ENCODE measurements around the gene SCAF4.

The SCAF4 gene

GRCh38 chr21:31711745-31712285 lies 20.1 kb downstream of the SCAF4 start:
- DNase-seq: no peak

DNA sequence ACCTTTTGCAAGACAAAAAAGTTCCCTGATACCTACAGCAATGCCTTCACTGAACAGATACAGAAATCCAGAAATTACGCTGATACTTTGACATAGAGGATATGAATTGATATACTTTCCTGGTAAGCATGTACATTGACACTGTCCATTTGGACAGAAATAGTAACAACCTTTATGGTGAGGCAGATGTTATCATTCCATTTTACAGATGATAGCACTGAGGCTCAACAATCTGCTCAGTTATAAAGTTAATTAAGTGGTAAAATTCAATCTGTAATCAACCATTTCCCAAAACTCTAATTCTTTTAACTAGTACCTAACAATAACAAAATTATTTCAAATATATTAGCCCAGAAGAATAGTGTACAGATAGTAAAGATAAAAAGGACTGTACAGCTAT lies 20.6 kb downstream of the SCAF4 start:
- no peak for DNase-seq

DNA sequence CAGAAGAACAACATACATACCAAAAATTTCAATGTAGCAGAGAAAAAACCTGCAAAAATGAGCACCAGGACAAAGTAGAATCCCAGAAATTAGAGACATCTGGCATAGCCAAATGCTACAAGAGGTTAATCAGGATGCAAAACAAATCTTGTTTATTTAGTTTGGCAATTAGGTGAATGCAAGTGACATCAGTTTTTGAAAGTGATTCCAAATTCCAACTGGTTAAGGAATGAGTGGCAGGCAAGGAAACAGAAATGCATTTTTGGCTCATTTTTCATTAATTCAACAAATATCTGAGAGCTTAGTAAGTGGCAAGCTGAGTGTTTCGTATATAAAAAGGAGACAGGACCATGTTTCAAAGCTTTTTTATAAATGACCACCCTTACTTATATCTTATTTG lies 21.3 kb downstream of the SCAF4 start:
- no peak for DNase-seq

- DNase-seq: no peak
These were observed 23.4 kb downstream of the SCAF4 start for GRCh38 chr21:31708541-31708940.

DNA sequence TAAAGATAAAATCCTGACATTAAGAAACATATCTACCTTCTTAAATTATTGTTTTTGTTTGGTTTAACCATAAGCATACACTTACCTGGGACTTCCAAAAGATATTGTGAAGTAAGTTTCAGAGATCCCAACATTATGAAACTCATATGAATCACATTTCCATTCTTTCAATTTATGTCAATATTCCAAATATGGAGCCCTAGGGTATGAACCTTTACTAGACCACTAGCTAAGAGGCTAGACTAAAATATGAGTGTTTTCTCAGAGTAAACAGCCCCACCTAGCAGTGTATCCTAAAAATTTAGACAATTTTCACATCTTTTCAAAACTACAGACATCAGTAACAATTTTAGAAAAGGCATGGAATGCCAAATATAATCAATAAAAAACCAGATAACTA lies 24.4 kb downstream of the SCAF4 start:
- DNase-seq: no peak

- DNase-seq: no peak
These were observed 25.4 kb downstream of the SCAF4 start for GRCh38 chr21:31706562-31706961.

- DNase-seq: no peak
These were observed 31.9 kb downstream of the SCAF4 start for GRCh38 chr21:31700040-31700439.

GRCh38 chr21:31698461-31698860 lies 33.5 kb downstream of the SCAF4 start:
- DNase-seq: no peak

DNA sequence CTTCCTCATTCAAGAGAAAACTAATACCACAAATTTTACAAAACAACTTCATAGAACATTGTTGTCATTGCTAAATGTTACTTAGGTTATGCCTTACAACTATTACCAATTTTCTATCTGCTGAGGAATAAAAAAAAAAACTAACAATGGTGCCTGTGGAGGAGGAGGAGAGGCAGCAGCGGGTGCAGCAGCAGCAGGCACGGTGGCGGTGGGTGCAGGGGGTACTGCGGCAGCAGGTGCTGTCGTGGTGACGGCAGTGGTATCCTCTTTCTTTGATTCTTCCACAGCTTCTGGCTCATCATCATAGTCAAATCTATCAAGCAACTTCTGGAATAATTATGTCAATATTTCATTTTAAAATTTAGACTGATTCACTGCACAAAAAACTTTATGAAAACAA lies 35.5 kb downstream of the SCAF4 start:
- DNase-seq: no peak

- no peak for DNase-seq
These were observed 38.7 kb downstream of the SCAF4 start for GRCh38 chr21:31693222-31693621.

- no peak for DNase-seq
These were observed 43.1 kb downstream of the SCAF4 start for GRCh38 chr21:31688603-31689368.

DNA sequence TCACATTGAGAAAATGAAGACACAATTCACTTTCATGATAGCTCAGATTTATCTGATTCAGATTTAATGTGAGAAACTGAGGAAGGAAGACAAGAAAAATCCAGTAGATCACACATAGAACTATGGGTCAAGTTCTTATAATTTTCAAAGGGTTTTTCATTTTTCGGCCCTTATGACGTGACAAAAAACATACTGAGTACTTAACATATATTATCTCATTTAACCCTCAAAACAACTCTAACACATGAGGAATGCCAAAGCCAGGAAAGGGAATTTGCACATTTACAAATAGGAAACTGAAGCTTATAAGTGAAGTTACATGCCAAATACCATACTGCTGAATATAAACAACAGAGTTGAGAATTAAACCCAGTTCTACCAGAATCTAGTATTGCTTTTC lies 44.8 kb downstream of the SCAF4 start:
- DNase-seq: no peak

DNA sequence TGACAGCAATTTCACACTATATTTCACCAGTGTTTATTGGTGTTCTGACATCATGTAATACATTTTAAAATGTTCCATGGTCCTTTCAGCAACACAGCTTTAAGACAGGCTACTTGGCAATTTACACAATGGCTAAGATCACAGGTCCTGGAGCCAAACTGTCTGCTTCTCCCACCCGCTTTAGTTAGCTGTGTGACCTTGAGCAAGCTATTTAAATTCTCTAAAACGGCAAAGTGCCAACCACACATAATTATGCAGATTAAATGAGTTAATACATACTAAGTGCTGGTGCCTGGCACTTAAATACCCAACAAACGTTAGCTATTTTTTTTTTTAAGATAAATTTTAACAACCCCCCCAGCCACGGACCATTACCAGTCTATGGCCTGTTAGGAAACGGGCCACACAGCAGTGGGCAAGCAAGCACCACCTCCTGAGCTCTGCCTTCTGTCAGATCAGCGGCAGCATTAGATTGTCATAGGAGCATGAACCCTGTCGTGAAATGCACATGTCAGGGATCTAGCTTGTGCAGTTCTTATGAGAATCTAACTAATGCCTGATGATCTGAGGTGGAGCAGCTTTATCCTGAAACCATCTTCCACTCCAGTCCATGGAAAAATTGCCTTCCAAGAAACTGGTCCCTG lies 45.5 kb downstream of the SCAF4 start:
- no peak for DNase-seq

GRCh38 chr21:31684918-31685317 lies 47.0 kb downstream of the SCAF4 start:
- no peak for DNase-seq

DNA sequence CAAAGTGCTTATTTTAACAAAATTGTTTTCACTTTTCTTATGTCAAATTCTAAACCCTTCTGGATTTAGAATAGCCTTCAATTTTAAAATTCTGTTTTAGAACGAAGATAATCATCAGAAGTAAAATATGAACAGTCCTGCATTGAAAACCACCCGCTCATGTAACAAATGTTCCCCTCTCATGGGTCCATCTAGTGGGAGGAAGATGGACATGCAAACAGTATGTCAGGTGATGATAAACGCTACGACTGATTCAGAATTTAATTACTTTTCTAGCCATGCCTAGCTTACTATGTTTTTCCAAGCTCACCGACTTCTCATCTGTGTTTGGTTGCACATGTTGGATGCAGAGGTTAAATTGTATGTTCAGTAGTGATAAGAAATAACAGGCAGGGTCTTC lies 48.9 kb downstream of the SCAF4 start:
- DNase-seq: no peak

DNA sequence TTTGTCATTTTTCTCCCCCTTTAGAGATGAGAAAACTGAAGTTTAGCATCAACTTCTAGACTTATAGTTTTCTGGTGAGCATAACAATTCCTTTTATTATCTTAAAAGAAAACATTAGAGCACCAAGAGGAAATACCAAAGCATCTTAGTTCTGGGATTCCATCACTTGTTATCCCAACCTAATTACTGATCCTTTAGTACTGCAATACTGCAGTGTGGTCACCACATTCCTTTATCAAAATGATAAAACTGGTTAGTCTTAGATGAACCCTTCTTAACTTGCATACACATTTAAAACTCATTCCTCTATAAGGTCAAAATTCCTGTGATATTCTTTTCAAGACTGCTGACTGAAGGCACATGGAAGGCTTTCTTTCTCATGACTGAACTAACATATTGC lies 49.3 kb downstream of the SCAF4 start:
- DNase-seq: no peak

- no peak for DNase-seq
These were observed 53.4 kb downstream of the SCAF4 start for GRCh38 chr21:31678478-31678877.

- DNase-seq: no peak
These were observed 54.9 kb downstream of the SCAF4 start for GRCh38 chr21:31677047-31677446.

DNA sequence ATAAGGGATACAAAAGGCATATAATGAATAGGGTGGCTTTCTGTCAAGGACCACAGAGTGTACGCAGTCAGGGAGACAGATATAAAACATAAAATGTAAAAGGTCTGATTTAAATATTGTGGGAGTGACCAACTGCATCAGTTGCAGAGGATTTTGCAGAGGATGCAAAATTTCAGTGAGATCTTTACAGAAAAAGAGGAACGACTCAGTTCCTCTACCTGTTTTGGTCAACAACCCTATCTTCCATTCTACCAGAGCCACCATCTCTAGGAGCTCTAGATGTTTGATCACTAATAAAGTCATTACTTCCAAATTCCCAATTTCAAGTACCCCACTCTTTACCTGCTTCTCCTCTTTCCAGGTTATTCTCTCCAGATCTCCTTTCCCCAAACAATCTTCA lies 56.0 kb downstream of the SCAF4 start:
- DNase-seq: no peak

DNA sequence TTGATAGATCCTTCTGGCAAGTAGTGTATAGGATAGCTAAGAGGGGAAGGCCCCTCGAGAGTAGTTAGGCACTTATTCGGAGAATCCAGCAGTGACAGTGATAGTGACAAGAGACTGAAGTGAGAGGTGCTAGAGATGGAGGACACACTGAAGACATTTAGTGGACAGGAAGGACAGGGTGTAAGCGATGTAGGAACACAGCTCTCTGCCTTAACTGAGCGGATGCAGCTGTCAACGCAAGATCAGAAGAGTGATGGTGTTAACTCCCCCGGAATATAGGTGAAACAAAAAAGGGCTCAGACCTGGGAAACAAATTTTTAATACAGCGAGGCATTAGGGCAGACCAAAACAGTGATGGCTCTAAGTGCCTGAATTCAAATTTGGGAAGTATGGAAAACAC lies 56.6 kb downstream of the SCAF4 start:
- no peak for DNase-seq

DNA sequence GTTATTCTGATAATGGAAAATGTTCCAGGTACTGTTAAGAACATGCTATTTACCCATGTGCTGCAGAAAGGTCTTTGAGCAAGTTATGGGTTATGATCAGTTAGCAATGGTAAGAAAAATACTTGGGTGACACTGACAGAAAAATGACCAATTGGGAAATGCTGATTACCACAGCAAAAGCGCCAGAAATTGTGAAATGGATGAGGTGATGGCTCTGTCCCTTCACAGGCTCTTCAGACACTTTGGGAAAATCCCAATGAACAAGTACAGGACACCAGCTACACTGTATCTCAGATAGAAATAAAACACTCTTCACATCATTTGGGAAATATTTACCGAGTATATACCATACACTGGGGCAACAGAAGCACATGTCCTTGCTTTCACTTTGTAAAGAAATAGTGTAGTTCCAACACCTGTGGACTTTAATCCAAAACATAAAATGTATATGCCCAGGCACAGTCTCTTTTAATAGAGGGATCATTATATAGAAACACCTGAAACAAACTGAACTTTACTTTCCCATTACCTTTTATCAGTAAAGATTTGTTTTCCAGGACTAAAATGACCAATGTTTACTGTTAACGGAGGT lies 58.5 kb downstream of the SCAF4 start:
- no peak for DNase-seq

- no peak for DNase-seq
These were observed 60.0 kb downstream of the SCAF4 start for GRCh38 chr21:31671931-31672330.

DNA sequence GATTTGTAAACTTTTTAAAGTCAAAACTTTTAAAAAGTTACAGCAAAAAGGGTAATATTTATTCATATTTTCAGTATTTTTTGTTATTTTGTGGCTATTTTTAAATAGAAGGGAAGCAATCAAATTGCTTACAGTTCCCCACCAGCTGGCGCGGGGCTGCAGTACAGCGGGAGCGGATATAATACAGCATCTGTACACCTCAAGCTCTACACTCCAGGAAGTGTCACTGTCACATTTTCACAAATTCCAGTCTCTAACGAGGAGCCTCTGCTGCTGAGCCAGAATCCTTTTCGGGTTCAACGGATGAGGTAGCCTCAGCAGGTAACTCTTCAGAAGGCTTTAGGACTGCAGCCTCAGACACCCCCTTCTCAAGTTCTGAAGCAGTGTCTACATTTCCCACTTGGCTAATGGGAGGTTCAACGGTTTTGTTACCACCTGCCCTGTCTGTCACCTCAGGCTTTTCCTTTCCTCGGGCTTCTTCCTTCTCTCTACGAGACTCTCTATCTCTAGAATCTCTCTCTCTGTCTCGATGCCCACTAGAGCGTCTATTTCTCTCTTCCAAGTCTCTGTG lies 60.7 kb downstream of the SCAF4 start:
- DNase-seq: no peak

DNA sequence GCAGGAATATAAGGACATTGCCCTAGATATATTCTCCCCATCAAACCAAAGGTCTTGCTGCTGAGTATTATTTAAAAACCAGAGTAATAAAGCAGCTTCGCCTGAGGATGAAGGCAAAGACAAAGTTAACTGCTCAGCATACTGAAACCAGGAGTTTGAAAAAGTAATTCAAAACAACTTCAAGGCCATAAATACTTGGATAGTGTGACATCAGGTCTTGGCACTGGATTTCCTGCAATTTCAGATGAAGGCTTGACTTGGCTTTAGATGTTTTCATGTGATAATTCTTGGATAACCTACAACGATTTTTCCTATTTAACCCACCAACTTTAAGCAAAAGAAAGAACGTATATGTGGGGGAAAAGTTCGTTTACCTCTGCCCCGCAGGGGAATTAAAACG lies 61.8 kb downstream of the SCAF4 start:
- DNase-seq: no peak

All from activated CD4-positive, alpha-beta T cell treated with anti-CD3 and anti-CD28 coated beads, Interleukin-2, amount 50 U/mL, for 1 hour (primary cell).